ENCODE data around the gene CDKN2D.

Gene CDKN2D

GRCh38 chr19:10548746-10549276 lies 20.0 kb downstream of the CDKN2D start:
- Histone ChIP-seq H4K20me1 (ENCODE audit: insufficient read depth, low read length) (no peaks in the 10 kb centered on the region), H3K4me2 (ENCODE audit: low read length) (no peak overlapping the region), H3K27me3 (ENCODE audit: insufficient read depth, low read length) (no peaks in the 10 kb centered on the region), H3K4me3 (ENCODE audit: low read depth, low read length, poor library complexity, severe bottlenecking) (no peak overlapping the region), H3K36me3 (ENCODE audit: insufficient read depth, low read length) (peaks cover 59% of the 10 kb centered on the region), H2AFZ (ENCODE audit: low read length) (no peak overlapping the region), H3K27ac (ENCODE audit: low read depth, low read length, poor library complexity, severe bottlenecking) (no peak overlapping the region), H3K9me3 (ENCODE audit: low read length) (no peaks in the 10 kb centered on the region), H3F3A (ENCODE audit: insufficient read depth, low read length) (peaks cover 8% of the 10 kb centered on the region; the same call in 1 of the 2 replicates), H3K4me1 (ENCODE audit: insufficient read depth, low read length, severe bottlenecking) (peaks cover 27% of the 10 kb centered on the region), H3K9me2 (ENCODE audit: low read depth, low read length) (no peaks in the 10 kb centered on the region), H3K79me2 (ENCODE audit: insufficient read depth, low read length) (peaks cover 9% of the 10 kb centered on the region; the same call in 1 of the 2 replicates), H3K9ac (ENCODE audit: low read length) (no peak overlapping the region)
- TF ChIP-seq CTCF (IDR thresholded peaks at IDR 0.05; ENCODE audit: low read length) (no peak), EZH2 (IDR thresholded peaks at IDR 0.05; ENCODE audit: borderline replicate concordance, low read length) (no peak)

GRCh38 chr19:10546817-10547216 lies 22.0 kb downstream of the CDKN2D start:
- peaks cover 11% of the 10 kb centered on the region for H3K4me1 ChIP-seq (ENCODE audit: insufficient read depth, low read length, severe bottlenecking)
- peaks cover 9% of the 10 kb centered on the region; the same call in 1 of the 2 replicates for H3K79me2 ChIP-seq (ENCODE audit: insufficient read depth, low read length)
- no peaks in the 10 kb centered on the region for H3K9me2 ChIP-seq (ENCODE audit: low read depth, low read length)
- no peak for TF ChIP-seq CTCF (IDR thresholded peaks at IDR 0.05; ENCODE audit: low read length)
- TF ChIP-seq EZH2 (IDR thresholded peaks at IDR 0.05; ENCODE audit: borderline replicate concordance, low read length): no peak
- no peak overlapping the region for H3K9ac ChIP-seq (ENCODE audit: low read length)
- no peak overlapping the region for H3K4me2 ChIP-seq (ENCODE audit: low read length)
- no peaks in the 10 kb centered on the region for H3K9me3 ChIP-seq (ENCODE audit: low read length)
- H3K27ac ChIP-seq (ENCODE audit: low read depth, low read length, poor library complexity, severe bottlenecking): no peak overlapping the region
- H2AFZ ChIP-seq (ENCODE audit: low read length): no peak overlapping the region
- no peaks in the 10 kb centered on the region for H4K20me1 ChIP-seq (ENCODE audit: insufficient read depth, low read length)
- H3K4me3 ChIP-seq (ENCODE audit: low read depth, low read length, poor library complexity, severe bottlenecking): no peak overlapping the region
- H3K27me3 ChIP-seq (ENCODE audit: insufficient read depth, low read length): no peaks in the 10 kb centered on the region
- peaks cover 39% of the 10 kb centered on the region for H3K36me3 ChIP-seq (ENCODE audit: insufficient read depth, low read length)
- no peaks in the 10 kb centered on the region for H3F3A ChIP-seq (ENCODE audit: insufficient read depth, low read length)

- no peaks in the 10 kb centered on the region for H3K9me3 ChIP-seq (ENCODE audit: low read length)
- TF ChIP-seq EZH2 (IDR thresholded peaks at IDR 0.05; ENCODE audit: borderline replicate concordance, low read length) (no peak), CTCF (IDR thresholded peaks at IDR 0.05; ENCODE audit: low read length) (no peak)
- H2AFZ ChIP-seq (ENCODE audit: low read length): no peak overlapping the region
- no peaks in the 10 kb centered on the region for H3F3A ChIP-seq (ENCODE audit: insufficient read depth, low read length)
- H4K20me1 ChIP-seq (ENCODE audit: insufficient read depth, low read length): no peaks in the 10 kb centered on the region
- peak overlapping the region; percentile 94 for H3K4me3 ChIP-seq (ENCODE audit: low read depth, low read length, poor library complexity, severe bottlenecking)
- H3K4me1 ChIP-seq (ENCODE audit: insufficient read depth, low read length, severe bottlenecking): peaks cover 11% of the 10 kb centered on the region
- H3K9ac ChIP-seq (ENCODE audit: low read length): peak overlapping the region; percentile 89
- no peaks in the 10 kb centered on the region for H3K9me2 ChIP-seq (ENCODE audit: low read depth, low read length)
- peak overlapping the region; percentile 95 for H3K4me2 ChIP-seq (ENCODE audit: low read length)
- peaks cover 9% of the 10 kb centered on the region; the same call in 1 of the 2 replicates for H3K79me2 ChIP-seq (ENCODE audit: insufficient read depth, low read length)
- peaks cover 22% of the 10 kb centered on the region for H3K36me3 ChIP-seq (ENCODE audit: insufficient read depth, low read length)
- H3K27ac ChIP-seq (ENCODE audit: low read depth, low read length, poor library complexity, severe bottlenecking): peak overlapping the region; percentile 59
- H3K27me3 ChIP-seq (ENCODE audit: insufficient read depth, low read length): no peaks in the 10 kb centered on the region
These were observed 24.0 kb downstream of the CDKN2D start for GRCh38 chr19:10544753-10545251.
